ENCODE data around the gene SPON1.
"Not testable (repeated sequence)": the region's sequence is repeated elsewhere in the genome, so short reads cannot be mapped to it uniquely, and the experiment has no call there.

SPON1 gene

GRCh38 chr11:14278869-14279268 is 316.3 kb downstream of the SPON1 start:
- DNase-seq (ENCODE audit: low read depth) = not testable (repeated sequence)

- DNase-seq (ENCODE audit: low read depth) = no peak
Measured at GRCh38 chr11:14288189-14288935, 325.8 kb downstream of the SPON1 start.

DNA sequence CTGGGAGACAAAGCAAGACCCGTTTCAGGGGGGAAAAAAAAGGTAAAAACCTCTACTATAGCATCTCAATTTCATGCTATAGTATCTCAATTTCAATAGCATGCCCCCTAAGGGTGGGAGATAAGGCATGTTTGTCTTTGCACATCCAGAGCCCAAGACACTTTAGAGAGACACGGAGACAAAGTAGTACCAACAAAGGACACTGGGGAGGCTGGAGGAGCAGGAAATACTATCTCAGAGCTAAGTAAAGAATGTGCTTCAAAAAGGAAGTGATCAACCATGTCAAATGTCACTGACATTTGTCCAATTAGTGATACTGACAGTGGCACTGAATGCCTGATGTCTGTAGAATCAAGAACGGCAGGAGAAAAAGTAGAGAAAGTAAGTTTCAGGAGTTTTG is 327.9 kb downstream of the SPON1 start:
- DNase-seq (ENCODE audit: low read depth) = no peak

GRCh38 chr11:14299921-14300320 is 337.4 kb downstream of the SPON1 start:
- DNase-seq (ENCODE audit: low read depth) = no peak

DNA sequence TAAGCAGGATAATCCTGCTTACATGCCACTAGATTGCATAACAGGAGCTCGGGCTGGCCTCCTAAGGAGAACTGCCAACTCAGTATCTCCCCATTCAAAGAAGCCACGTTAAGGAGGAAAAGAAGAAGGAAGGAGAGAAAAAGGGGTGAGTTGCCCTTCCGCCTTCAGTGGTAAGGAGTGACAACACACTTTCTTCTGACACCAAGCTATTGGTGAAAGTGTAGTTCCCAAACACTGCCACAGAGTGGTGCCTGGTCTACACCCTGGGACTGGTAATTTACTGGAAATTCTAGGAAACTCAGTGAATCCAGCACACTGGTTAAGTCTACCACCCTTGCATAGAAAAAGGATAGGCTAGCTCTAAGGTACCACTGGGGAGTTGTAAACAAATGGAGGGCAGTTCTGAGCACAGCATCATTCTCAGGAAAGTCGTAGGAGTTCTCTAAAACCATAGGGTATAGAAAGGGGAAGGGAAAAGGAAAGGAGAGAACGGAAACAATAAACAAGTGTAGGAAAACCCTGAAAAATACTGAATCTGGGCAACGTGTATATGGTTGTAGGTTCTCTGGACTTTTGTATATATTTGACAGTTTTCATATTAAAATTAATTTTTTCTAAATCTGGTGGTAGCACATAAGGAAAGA is 338.3 kb downstream of the SPON1 start:
- peak; percentile 1 for DNase-seq (ENCODE audit: low read depth)

- no peak for DNase-seq (ENCODE audit: low read depth)
Measured at GRCh38 chr11:14304601-14305000, 342.1 kb downstream of the SPON1 start.

GRCh38 chr11:14305649-14306048 is 343.1 kb downstream of the SPON1 start:
- DNase-seq (ENCODE audit: low read depth) = no peak

DNA sequence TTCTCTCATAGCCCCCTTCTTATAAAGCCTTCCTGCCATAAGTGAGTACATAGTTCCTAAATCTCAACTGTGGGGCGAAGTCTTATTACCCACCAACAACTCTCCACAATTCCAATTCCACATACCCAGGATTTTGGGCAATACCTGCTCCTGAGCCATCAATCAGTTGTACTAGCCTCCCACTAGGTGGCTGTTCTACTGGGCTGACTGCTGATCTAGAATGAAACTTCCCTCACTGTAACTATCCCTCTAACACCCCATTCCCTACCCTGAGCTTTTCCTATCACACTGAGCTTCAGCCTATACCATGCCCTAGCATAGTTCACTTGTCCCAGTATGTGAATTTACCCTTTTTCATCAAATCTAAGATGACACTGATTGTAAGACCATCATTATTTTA is 344.0 kb downstream of the SPON1 start:
- no peak for DNase-seq (ENCODE audit: low read depth)

GRCh38 chr11:14308114-14308896 is 345.8 kb downstream of the SPON1 start:
- no peak for DNase-seq (ENCODE audit: low read depth)

DNA sequence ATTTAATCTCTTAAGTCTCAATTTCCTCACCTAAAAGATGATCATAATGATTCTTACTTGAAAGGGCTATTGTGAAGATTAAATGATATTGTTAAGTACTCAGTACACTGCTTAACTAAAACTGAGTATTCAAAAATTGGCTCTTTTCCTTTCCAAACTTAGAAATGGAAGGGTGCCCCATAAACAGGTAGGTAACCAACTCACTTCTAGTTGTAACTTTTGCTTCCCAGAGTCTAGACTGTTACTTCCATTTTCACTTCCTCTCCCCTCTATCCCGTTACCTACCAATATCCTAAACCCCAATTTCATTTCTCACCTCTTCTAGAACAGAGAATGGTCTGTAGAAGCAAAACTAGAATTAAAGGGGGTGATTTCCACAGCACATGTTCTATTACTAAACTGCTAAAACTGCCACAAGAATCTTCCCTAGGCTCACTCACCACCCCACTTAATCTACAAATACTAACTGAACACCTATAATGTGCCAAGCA is 346.4 kb downstream of the SPON1 start:
- no peak for DNase-seq (ENCODE audit: low read depth)

- no peak for DNase-seq (ENCODE audit: low read depth)
Measured at GRCh38 chr11:14309425-14310192, 347.1 kb downstream of the SPON1 start.

DNA sequence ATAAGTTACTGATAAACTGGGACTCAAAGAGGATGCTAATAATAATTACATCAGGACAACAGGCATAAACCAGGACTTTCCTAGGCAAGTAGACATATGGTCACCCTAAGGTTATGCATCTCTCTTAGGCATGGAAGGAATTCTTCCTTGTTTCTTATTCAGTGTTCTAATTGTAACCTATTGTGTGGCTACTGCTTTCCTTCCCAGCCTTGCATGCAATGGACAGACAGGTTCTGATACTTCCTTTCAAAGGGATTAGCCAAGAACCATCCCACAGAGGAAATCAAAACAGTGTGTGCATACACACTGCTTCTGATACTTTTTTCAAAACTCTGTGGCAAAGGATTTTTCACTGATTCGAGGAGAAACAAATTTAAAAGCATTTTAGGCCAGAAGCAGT is 348.2 kb downstream of the SPON1 start:
- no peak for DNase-seq (ENCODE audit: low read depth)

DNA sequence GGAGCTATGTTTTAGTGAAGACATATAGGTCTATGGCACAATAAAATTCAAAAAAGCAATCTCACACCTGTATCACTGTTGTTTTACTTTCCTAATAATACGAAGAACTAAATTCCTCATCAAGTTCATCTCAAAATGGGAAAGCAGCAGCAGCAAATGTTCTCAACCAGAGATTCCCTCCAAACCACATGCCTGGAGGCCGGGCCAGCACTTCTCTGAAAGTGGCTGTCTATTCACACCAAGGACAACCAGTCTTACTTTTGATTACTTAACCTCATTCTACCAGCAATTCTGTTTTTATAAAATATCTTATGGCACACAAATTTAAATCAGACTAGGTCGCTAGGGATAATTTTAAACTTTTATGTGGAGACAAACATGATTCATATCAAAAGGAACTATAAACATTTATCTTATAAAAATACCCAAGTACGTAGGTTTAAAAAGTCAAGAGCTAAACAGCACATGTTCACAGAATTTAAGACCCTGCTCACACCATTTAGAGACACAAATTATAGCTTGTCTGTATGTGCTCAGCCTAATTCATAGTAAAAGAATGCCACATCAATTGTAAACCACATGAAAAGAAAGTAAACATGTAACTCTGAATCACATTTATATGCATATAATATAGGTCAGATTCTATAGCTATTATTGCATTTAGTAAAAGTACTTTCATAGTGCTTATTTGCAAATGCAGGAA is 350.4 kb downstream of the SPON1 start:
- DNase-seq (ENCODE audit: low read depth) = no peak

DNA sequence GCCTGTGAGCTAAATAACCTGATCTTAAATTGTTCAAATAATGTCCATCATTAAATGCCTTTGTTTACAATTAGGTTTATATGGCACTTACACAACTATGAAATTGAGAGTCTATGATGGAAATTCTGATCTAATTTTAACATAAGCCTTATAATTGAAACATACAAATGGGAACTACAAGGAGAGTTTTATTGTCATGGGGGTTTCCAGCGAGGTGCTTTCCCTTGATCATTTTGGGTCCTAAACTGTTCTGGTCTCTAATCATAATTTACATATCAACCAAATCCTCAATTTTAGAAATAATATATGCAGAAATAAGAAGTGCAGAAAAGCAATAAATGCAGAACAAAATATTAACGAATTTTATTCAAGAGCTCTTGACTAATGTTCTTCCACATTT is 351.6 kb downstream of the SPON1 start:
- DNase-seq (ENCODE audit: low read depth) = no peak

- DNase-seq (ENCODE audit: low read depth) = no peak
Measured at GRCh38 chr11:14315130-14315529, 352.6 kb downstream of the SPON1 start.
